ENCODE measurements around the gene CDKL2.

- no peak for TF ChIP-seq CTCF (IDR thresholded peaks at IDR 0.05)
- no peak for TF ChIP-seq POLR2A (IDR thresholded peaks at IDR 0.05)
Observed at GRCh38 chr4:75630937-75631329, 605 bp upstream of the CDKL2 start.

All from body of pancreas (tissue), 4 donors.